Endothelial cell of umbilical vein (primary cell): ENCODE results near the gene PTGDS. TPM values are rescaled to one million over a fixed set of nuclear protein-coding genes. Genes with fewer than 3 reads are reported as not detected.

Experiments
- BruUV-seq: library from RNA; stranded (reverse); fragments of 400-500 nt; replicated peaks from 2 replicates; lab custom pipeline; 2021; lab: Mats Ljungman, UMichigan
- CTCF ChIA-PET: fragments of 300-600, 350-600 bp; sonication (Branson Sonifier 250); formaldehyde crosslinking; loops from one replicate; lab custom pipeline; 2021; ENCODE audit warnings: antibody characterized with exemption, inconsistent platforms; lab: Charles Lee
- POLR2A ChIA-PET: fragments of 300-600, 350-600 bp; sonication (Branson Sonifier 250); formaldehyde crosslinking; loops from one replicate; lab custom pipeline; 2021; ENCODE audit warnings: antibody characterized with exemption, inconsistent platforms; lab: Charles Lee
- DNase-seq: peaks from one replicate; pipeline ENCODE4 v3.0.0-alpha.2; 2011; ENCODE audit warnings: low read depth, low spot score
- FAIRE-seq: peaks from 2 replicates; lab custom pipeline; 2011; peaks lifted over from hg19 to GRCh38; lab: Jason Lieb, UNC
- H2AFZ ChIP-seq: 2 replicates; pipeline ENCODE4 v1.6.0; 2012; ENCODE audit warnings: low read depth, low read length, control low read depth, inconsistent platforms
- H3K27ac ChIP-seq: 2 replicates; pipeline ENCODE4 v1.5.1; 2011; ENCODE audit warnings: low read depth, mild to moderate bottlenecking, control low read depth, low read length, moderate library complexity; ENCODE audit not compliant: insufficient read depth
- H3K27me3 ChIP-seq, 2 experiments: 2 replicates each; pipeline versions ENCODE4 v1.6.0 to v1.6.1; 2011; ENCODE audit warnings: low read length in 2 of 2, mixed read lengths in 1 of 2; ENCODE audit not compliant: control insufficient read depth in 2 of 2, insufficient read depth in 2 of 2
- H3K36me3 ChIP-seq, 2 experiments: 2 replicates in 1 of 2; 3 replicates in 1 of 2; pipeline ENCODE4 v1.5.1; 2011; ENCODE audit warnings: low read length in 2 of 2, mild to moderate bottlenecking in 1 of 2, moderate library complexity in 1 of 2; ENCODE audit not compliant: control insufficient read depth in 2 of 2, insufficient read depth in 2 of 2; ENCODE audit errors: extremely low read depth in 1 of 2
- H3K4me1 ChIP-seq: 3 replicates; pipeline ENCODE4 v1.5.1; 2011; ENCODE audit warnings: mild to moderate bottlenecking, low read length; ENCODE audit not compliant: control insufficient read depth, insufficient read depth; ENCODE audit errors: extremely low read depth
- H3K4me2 ChIP-seq: 2 replicates; pipeline ENCODE4 v1.6.1; 2011; ENCODE audit warnings: low read length, control low read depth, mixed read lengths; ENCODE audit not compliant: insufficient read depth
- H3K4me3 ChIP-seq, 3 experiments: fragments of 200-600 bp in 1 of 3; sonication (generic), shearing (Covaris generic) in 1 of 3; replicated peaks in 1 of 3; 2 replicates each; pipeline ENCODE4 v1.5.1; 2011 to 2016; ENCODE audit warnings: control low read depth in 3 of 3, low read length in 3 of 3, mild to moderate bottlenecking in 2 of 3, inconsistent platforms in 1 of 3, low read depth in 1 of 3, moderate library complexity in 1 of 3; ENCODE audit not compliant: insufficient read depth in 1 of 3
- H3K79me2 ChIP-seq: 2 replicates; pipeline ENCODE4 v1.6.0; 2012; ENCODE audit warnings: low read length, inconsistent platforms; ENCODE audit not compliant: control insufficient read depth, insufficient read depth
- H3K9ac ChIP-seq: replicated peaks from 2 replicates; pipeline ENCODE3; 2011; ENCODE audit warnings: low read length, control low read depth; ENCODE audit not compliant: insufficient read depth; ENCODE audit errors: extremely low read depth
- H3K9me1 ChIP-seq: replicated peaks from 3 replicates; pipeline ENCODE4 v1.6.0; 2011; ENCODE audit warnings: mild to moderate bottlenecking, low read length; ENCODE audit not compliant: control insufficient read depth, insufficient read depth; ENCODE audit errors: extremely low read depth
- H3K9me3 ChIP-seq: replicated peaks from 2 replicates; pipeline ENCODE4 v1.5.1; 2012; ENCODE audit warnings: low read length, inconsistent platforms; ENCODE audit not compliant: control insufficient read depth, insufficient read depth
- H4K20me1 ChIP-seq: replicated peaks from 2 replicates; pipeline ENCODE3; 2011; ENCODE audit warnings: mild to moderate bottlenecking, low read length; ENCODE audit not compliant: control insufficient read depth, insufficient read depth; ENCODE audit errors: extremely low read depth
- EZH2 ChIP-seq: IDR thresholded peaks from 2 replicates; pipeline ENCODE4 v1.6.1; 2012; ENCODE audit warnings: borderline replicate concordance, low read depth, mild to moderate bottlenecking, moderate library complexity, low read length, inconsistent platforms; ENCODE audit not compliant: severe bottlenecking
- FOS ChIP-seq: IDR thresholded peaks from 2 replicates; pipeline ENCODE4 v1.6.1; 2011; ENCODE audit warnings: mild to moderate bottlenecking, low read length, moderate library complexity, borderline replicate concordance; ENCODE audit not compliant: insufficient read depth
- GATA2 ChIP-seq: IDR thresholded peaks from 2 replicates; pipeline ENCODE4 v1.7.0; 2011; ENCODE audit warnings: low read depth, mild to moderate bottlenecking, moderate library complexity, mixed read lengths, low read length; ENCODE audit not compliant: insufficient read length, insufficient read depth
- JUN ChIP-seq: IDR thresholded peaks from 2 replicates; pipeline ENCODE4 v1.6.1; 2011; ENCODE audit warnings: borderline replicate concordance, low read depth; ENCODE audit not compliant: insufficient read length, insufficient read depth
- MAX ChIP-seq: IDR thresholded peaks from 2 replicates; pipeline ENCODE4 v1.6.1; 2011; ENCODE audit not compliant: insufficient read depth, insufficient read length
- MYC ChIP-seq: IDR thresholded peaks from one replicate; pipeline ENCODE4 v1.6.1; 2011; ENCODE audit warnings: mild to moderate bottlenecking, low read depth, low read length
- POLR2A ChIP-seq: IDR thresholded peaks from 2 replicates; pipeline ENCODE4 v1.6.1; 2012; ENCODE audit warnings: low read depth, mild to moderate bottlenecking, control low read depth, low read length
- POLR2AphosphoS5 ChIP-seq: IDR thresholded peaks from 2 replicates; pipeline ENCODE4 v1.6.1; 2012; ENCODE audit warnings: low read depth, mild to moderate bottlenecking, control low read depth, low read length, moderate library complexity; ENCODE audit not compliant: insufficient read depth
- dilution Hi-C: fragments of 300-500 bp; cut with MboI; formaldehyde crosslinking; loops from one replicate; pipeline ENCODE4 v1.15.0; 2019; ENCODE audit warnings: low sequenced_read_pairs; ENCODE audit not compliant: extremely low pct_ligation_motif_present
- intact Hi-C: fragments of 100-400 bp; cut with micrococcal nuclease; formaldehyde crosslinking; loops from one replicate; pipeline ENCODE4 v1.10.0; 2022
- polyA plus RNA-seq, 4 experiments: library from polyadenylated mRNA; depleted of rRNA in 3 of 4; stranded (reverse) in 3 of 4; unstranded in 1 of 4; fragments of >200 nt; gene quantifications; 2 replicates each; pipeline versions ENCODE4 v1.2.1 to v1.2.3, GENCODE V29; 2011 to 2012; ENCODE audit warnings: missing spikeins in 1 of 4
- total RNA-seq: library from RNA; stranded (reverse); gene quantifications from 2 replicates; pipeline ENCODE4 v1.2.3, GENCODE V29; 2021
- TF ChIP-seq, protein P1 (sequence below), 2 donors: IDR thresholded peaks; 1 replicate in 1 of 2; 2 replicates in 1 of 2; pipeline ENCODE4 v1.5.1; 2011; ENCODE audit warnings: low read length in 2 of 2, mild to moderate bottlenecking in 2 of 2, moderate library complexity in 2 of 2, control low read depth in 1 of 2, inconsistent platforms in 1 of 2, low read depth in 1 of 2; ENCODE audit not compliant: insufficient read depth in 1 of 2; ENCODE audit errors: extremely low read depth in 1 of 2

The PTGDS gene
- total and polyA plus RNA-seq, 2 donors (not counting 3 experiments of a cell fraction or from before 2014, with no cell fraction given) = not detected

- H2AFZ ChIP-seq = no peak overlapping the region
- no peaks in the 10 kb centered on the region for H3K27me3 ChIP-seq
- no peaks in the 10 kb centered on the region for H3K9me3 ChIP-seq
- TF ChIP-seq POLR2AphosphoS5 = no peak
- TF ChIP-seq, protein P1, sequence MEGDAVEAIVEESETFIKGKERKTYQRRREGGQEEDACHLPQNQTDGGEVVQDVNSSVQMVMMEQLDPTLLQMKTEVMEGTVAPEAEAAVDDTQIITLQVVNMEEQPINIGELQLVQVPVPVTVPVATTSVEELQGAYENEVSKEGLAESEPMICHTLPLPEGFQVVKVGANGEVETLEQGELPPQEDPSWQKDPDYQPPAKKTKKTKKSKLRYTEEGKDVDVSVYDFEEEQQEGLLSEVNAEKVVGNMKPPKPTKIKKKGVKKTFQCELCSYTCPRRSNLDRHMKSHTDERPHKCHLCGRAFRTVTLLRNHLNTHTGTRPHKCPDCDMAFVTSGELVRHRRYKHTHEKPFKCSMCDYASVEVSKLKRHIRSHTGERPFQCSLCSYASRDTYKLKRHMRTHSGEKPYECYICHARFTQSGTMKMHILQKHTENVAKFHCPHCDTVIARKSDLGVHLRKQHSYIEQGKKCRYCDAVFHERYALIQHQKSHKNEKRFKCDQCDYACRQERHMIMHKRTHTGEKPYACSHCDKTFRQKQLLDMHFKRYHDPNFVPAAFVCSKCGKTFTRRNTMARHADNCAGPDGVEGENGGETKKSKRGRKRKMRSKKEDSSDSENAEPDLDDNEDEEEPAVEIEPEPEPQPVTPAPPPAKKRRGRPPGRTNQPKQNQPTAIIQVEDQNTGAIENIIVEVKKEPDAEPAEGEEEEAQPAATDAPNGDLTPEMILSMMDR (IDR thresholded peaks at IDR 0.05; ENCODE audit: extremely low read depth in 1 of 2, insufficient read depth in 1 of 2, low read depth in 1 of 2, low read length in 2 of 2) = no peak
- TF ChIP-seq JUN = no peak
- TF ChIP-seq EZH2 = no peak
- TF ChIP-seq MYC = no peak
- no peak for TF ChIP-seq MAX
- no peak for TF ChIP-seq FOS
- no peak for TF ChIP-seq POLR2A
- TF ChIP-seq GATA2 = no peak
- H3K36me3 ChIP-seq = no peaks in the 10 kb centered on the region
- DNase-seq = no peak
- CTCF ChIA-PET = interaction anchor here (0.9 to 1.8 kb wide), 4 partner anchors 38 to 61 kb away, joined by 3 to 9 read pairs (median 4); no protein-coding TSS in a partner anchor
- H3K9me1 ChIP-seq = no peaks in the 10 kb centered on the region
- dilution Hi-C loops = no loop called here
- POLR2A ChIA-PET = no interaction called here
- BruUV-seq = no TSS peak
- no peaks in the 10 kb centered on the region for H3K4me1 ChIP-seq
- H3K79me2 ChIP-seq = no peaks in the 10 kb centered on the region
- no peak overlapping the region for H3K27ac ChIP-seq
- H3K9ac ChIP-seq = no peak overlapping the region
- no peak for FAIRE-seq
- no peak overlapping the region for H3K4me3 ChIP-seq
- H3K4me2 ChIP-seq = no peak overlapping the region
- intact Hi-C loops = no loop called here
- H4K20me1 ChIP-seq = no peaks in the 10 kb centered on the region
These were observed 3.4 kb upstream of the PTGDS start for GRCh38 chr9:136973618-136974617.
